HepG2 (cell line): ENCODE measurements around the gene GLOD4. TPM values are rescaled to one million over a fixed set of nuclear protein-coding genes. Genes with fewer than 3 reads are reported as not detected.

ENCODE experiments used
- ATAC-seq: fragments of 200-7000 bp; cut with Tn5 transposase; 3 replicates; pipeline ENCODE4 v1.9.1; 2020; ENCODE audit warnings: mild to moderate bottlenecking, moderate library complexity
- BruUV-seq: library from RNA; stranded (reverse); fragments of 400-500 nt; replicated peaks from 2 replicates; lab custom pipeline; 2021; lab: Mats Ljungman, UMichigan
- CTCF ChIA-PET: fragments of 300-600 bp; formaldehyde crosslinking; extraction: SDS; loops from one replicate; lab custom pipeline; 2021; ENCODE audit warnings: low total read pairs, inconsistent platforms, low intra/inter-chr PET ratio; lab: Yijun Ruan, JAX
- POLR2A ChIA-PET: fragments of 350-600 bp; sonication (Branson Sonifier 250); formaldehyde crosslinking; loops from one replicate; lab custom pipeline; 2020; ENCODE audit warnings: antibody characterized with exemption, inconsistent platforms; lab: Yijun Ruan, JAX
- DNase-seq: peaks from one replicate; pipeline ENCODE4 v3.0.0-alpha.2; 2015; ENCODE audit warnings: low spot score
- FAIRE-seq: peaks from 3 replicates; lab custom pipeline; 2011; peaks lifted over from hg19 to GRCh38; lab: Jason Lieb, UNC
- H2AFZ ChIP-seq: one replicate; pipeline ENCODE4 v1.6.1; 2011; ENCODE audit warnings: low read length, inconsistent platforms
- H3K27ac ChIP-seq: fragments of 300-600 bp; 3 replicates; pipeline ENCODE4 v1.8.0; 2011; ENCODE audit warnings: mixed run types, mild to moderate bottlenecking, mixed read lengths, low read length, inconsistent platforms; ENCODE audit not compliant: insufficient read depth; ENCODE audit errors: extremely low read length
- H3K27me3 ChIP-seq, 2 experiments: fragments of 200-600 bp in 1 of 2; 2 replicates in 1 of 2; 3 replicates in 1 of 2; pipeline versions ENCODE4 v1.6.0 to v1.8.0; 2011; ENCODE audit warnings: low read length in 2 of 2, mild to moderate bottlenecking in 2 of 2, moderate library complexity in 2 of 2, inconsistent platforms in 1 of 2; ENCODE audit not compliant: insufficient read depth in 2 of 2, control insufficient read depth in 1 of 2
- H3K36me3 ChIP-seq, 2 experiments: fragments of 200-600 bp in 1 of 2; replicated peaks in 1 of 2; 2 replicates in 1 of 2; 3 replicates in 1 of 2; pipeline versions ENCODE4 v1.5.1 to v1.8.0; 2011; ENCODE audit warnings: low read length in 2 of 2, inconsistent platforms in 1 of 2; ENCODE audit not compliant: insufficient read depth in 2 of 2, control insufficient read depth in 1 of 2
- H3K4me1 ChIP-seq: 2 replicates; pipeline ENCODE4 v1.5.1; 2012; ENCODE audit warnings: low read length, inconsistent platforms; ENCODE audit not compliant: insufficient read depth
- H3K4me2 ChIP-seq: 2 replicates; pipeline ENCODE4 v1.6.0; 2011; ENCODE audit warnings: low read depth, low read length, inconsistent platforms
- H3K4me3 ChIP-seq, 3 experiments: fragments of 200-600 bp in 1 of 3; sonication (generic), shearing (Covaris generic) in 1 of 3; replicated peaks in 1 of 3; 2 replicates each; pipeline ENCODE4 v1.5.1; 2011 to 2016; ENCODE audit warnings: low read length in 3 of 3, inconsistent platforms in 2 of 3, low read depth in 2 of 3, mild to moderate bottlenecking in 2 of 3, control low read depth in 1 of 3, mixed read lengths in 1 of 3; ENCODE audit not compliant: insufficient read depth in 1 of 3
- H3K79me2 ChIP-seq: one replicate; pipeline ENCODE4 v1.6.1; 2011; ENCODE audit warnings: low read length, inconsistent platforms; ENCODE audit not compliant: insufficient read depth
- H3K9ac ChIP-seq: 2 replicates; pipeline ENCODE4 v1.6.0; 2011; ENCODE audit warnings: mild to moderate bottlenecking, low read depth, low read length, inconsistent platforms; ENCODE audit not compliant: insufficient read depth
- H3K9me3 ChIP-seq: 2 replicates; pipeline ENCODE4 v1.5.1; 2012; ENCODE audit warnings: mild to moderate bottlenecking, low read length
- H4K20me1 ChIP-seq: 2 replicates; pipeline ENCODE4 v1.6.0; 2011; ENCODE audit warnings: inconsistent platforms, mild to moderate bottlenecking, low read length, moderate library complexity; ENCODE audit not compliant: insufficient read depth
- AGO2 ChIP-seq: fragments of 200-400 bp; formaldehyde crosslinking; optimal IDR thresholded peaks from 2 replicates; pipeline ENCODE3; 2017; ENCODE audit warnings: mild to moderate bottlenecking, low read depth, low read length, moderate library complexity
- FOXA1 ChIP-seq, 2 experiments: fragments of 450-650 bp in 1 of 2; sonication (generic) in 1 of 2; formaldehyde crosslinking in 1 of 2; IDR thresholded peaks; 2 replicates each; pipeline versions ENCODE4 v1.4.0 to v1.6.1; 2016 to 2020; ENCODE audit warnings: missing genetic modification reagents in 1 of 2
- PAF1 ChIP-seq: IDR thresholded peaks from 2 replicates; pipeline ENCODE4 v1.6.1; 2016; ENCODE audit warnings: missing genetic modification reagents, missing compliant biosample characterization
- POLR2A ChIP-seq, 2 experiments: IDR thresholded peaks; 2 replicates each; pipeline ENCODE4 v1.6.1; 2011; ENCODE audit warnings: low read depth in 2 of 2, low read length in 2 of 2, mild to moderate bottlenecking in 1 of 2, moderate library complexity in 1 of 2; ENCODE audit not compliant: insufficient read depth in 1 of 2
- POLR2AphosphoS2 ChIP-seq: IDR thresholded peaks from 2 replicates; pipeline ENCODE4 v1.6.1; 2011; ENCODE audit warnings: low read depth, low read length, improper control_type of control experiment
- POLR2G ChIP-seq: fragments of 200-400 bp; formaldehyde crosslinking; IDR thresholded peaks from 2 replicates; pipeline ENCODE4 v1.6.1; 2018; ENCODE audit warnings: mild to moderate bottlenecking, low read depth, low read length, moderate library complexity
- SRY ChIP-seq: sonication (generic); formaldehyde crosslinking; IDR thresholded peaks from 2 replicates; pipeline ENCODE4 v1.8.0; 2022; ENCODE audit warnings: mild to moderate bottlenecking, missing genetic modification reagents
- TGIF2 ChIP-seq: IDR thresholded peaks from 2 replicates; pipeline ENCODE4 v1.6.1; 2016; ENCODE audit warnings: control low read depth, missing compliant biosample characterization
- ZNF652 ChIP-seq: IDR thresholded peaks from 2 replicates; pipeline ENCODE4 v1.6.1; 2016; ENCODE audit warnings: low read depth, borderline replicate concordance
- WGBS: methylation state at CpG from one replicate; pipeline ENCODE4 v1.1.6; 2017; ENCODE audit warnings: low lambda C conversion rate; 5-methylcytosine and 5-hydroxymethylcytosine counted together
- in situ Hi-C: cut with HindIII; loops from 2 replicates; pipeline ENCODE4 v1.10.0; 2017; ENCODE audit warnings: low pct_unique_long_range_greater_than_20kb; ENCODE audit not compliant: extremely low pct_ligation_motif_present
- intact Hi-C: fragments of 100-400 bp; cut with micrococcal nuclease; formaldehyde crosslinking; loops from one replicate; pipeline ENCODE4 v1.10.0; 2022; ENCODE audit not compliant: unreplicated experiment
- polyA plus RNA-seq, 8 experiments: library from polyadenylated mRNA; depleted of rRNA in 3 of 8; stranded (reverse) in 7 of 8; unstranded in 1 of 8; fragments of >200 nt; fragmentation: Illumina TruSeq in 4 of 8; extraction: Trizol in 4 of 8; gene quantifications; 2 replicates each; pipeline versions ENCODE4 v1.2.1 to v1.2.3, GENCODE V29; 2011 to 2016; ENCODE audit warnings: low read depth in 4 of 8, missing spikeins in 1 of 8, mixed read lengths in 1 of 8; ENCODE audit not compliant: insufficient read depth in 1 of 8
- total RNA-seq, 5 experiments: library from RNA; depleted of rRNA; stranded (reverse); fragments of >200 nt; fragmentation: Illumina TruSeq; extraction: Trizol; gene quantifications; 2 replicates each; pipeline ENCODE4 v1.2.3, GENCODE V29; 2016; ENCODE audit warnings: low read depth in 1 of 5
- TF ChIP-seq, protein P1 (sequence below): sonication (generic); formaldehyde crosslinking; IDR thresholded peaks from 2 replicates; pipeline ENCODE4 v1.4.0; 2020; ENCODE audit warnings: missing genetic modification reagents
- TF ChIP-seq, protein P2 (sequence below): sonication (generic); formaldehyde crosslinking; IDR thresholded peaks from 2 replicates; pipeline ENCODE4 v1.8.0; 2022; ENCODE audit warnings: missing genetic modification reagents, mild to moderate bottlenecking, borderline replicate concordance

GLOD4 gene
- total and polyA plus RNA-seq, 2 of the 13 experiments (the other 11 are each of a cell fraction or from before 2014, with no cell fraction given) = 53.7 to 87.8 TPM

DNA sequence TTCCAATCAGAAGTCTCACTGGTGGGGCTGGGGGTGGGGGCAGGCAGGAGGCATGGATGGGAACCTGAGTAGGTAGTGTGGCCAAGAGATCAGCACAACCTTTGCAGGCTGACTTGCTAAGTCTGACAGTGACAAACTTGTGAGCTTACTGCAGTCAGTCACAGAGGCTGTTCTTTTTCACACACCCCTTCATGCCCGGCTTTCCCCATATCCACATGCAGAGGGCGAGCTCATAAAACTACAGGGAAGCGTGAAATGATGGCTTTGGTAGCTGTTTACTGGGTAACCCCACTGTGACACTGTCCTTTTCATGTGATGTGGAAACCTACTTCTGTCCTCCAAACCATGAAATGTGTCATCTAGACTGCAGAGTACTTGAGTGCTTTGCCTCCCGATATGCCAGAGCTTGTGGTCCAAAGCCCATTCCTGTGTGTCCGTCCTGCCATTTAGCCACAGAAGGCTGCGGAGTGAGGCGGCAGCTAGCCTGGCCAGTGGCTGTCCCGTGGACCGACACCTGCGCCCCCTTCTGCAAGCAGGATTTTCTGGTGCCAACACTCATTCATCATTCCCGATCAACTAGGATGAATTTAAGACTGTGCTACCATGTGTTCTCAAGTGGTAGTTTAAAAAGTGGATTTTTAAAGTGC lies 39.8 kb downstream of the GLOD4 start:
- CTCF ChIA-PET = no interaction called here
- peaks cover 6% of the 10 kb centered on the region for H3K79me2 ChIP-seq
- no peak overlapping the region for H3K4me2 ChIP-seq
- POLR2A ChIA-PET = no interaction called here
- TF ChIP-seq POLR2AphosphoS2 (no peak), PAF1 (CRISPR knock-in tag) (no peak; the same call in 1 of the 2 replicates), TGIF2 (CRISPR knock-in tag) (no peak), FOXA1 (IDR thresholded peaks at IDR 0.05) (no peak), FOXA1 (CRISPR knock-in tag; IDR thresholded peaks at IDR 0.05) (no peak), POLR2G (peak; percentile 49), SRY (CRISPR knock-in tag) (no peak), POLR2A (IDR thresholded peaks at IDR 0.05; ENCODE audit: insufficient read depth in 1 of 2, low read depth in 2 of 2, low read length in 2 of 2) (peak in 1 of 2 experiments; percentile 37; a peak in 1 of 4 replicates), ZNF652 (CRISPR knock-in tag) (no peak), AGO2 (peak; percentile 28)
- TF ChIP-seq, protein P1, sequence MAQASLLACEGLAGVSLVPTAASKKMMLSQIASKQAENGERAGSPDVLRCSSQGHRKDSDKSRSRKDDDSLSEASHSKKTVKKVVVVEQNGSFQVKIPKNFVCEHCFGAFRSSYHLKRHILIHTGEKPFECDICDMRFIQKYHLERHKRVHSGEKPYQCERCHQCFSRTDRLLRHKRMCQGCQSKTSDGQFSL = no peak
- TF ChIP-seq, protein P2, sequence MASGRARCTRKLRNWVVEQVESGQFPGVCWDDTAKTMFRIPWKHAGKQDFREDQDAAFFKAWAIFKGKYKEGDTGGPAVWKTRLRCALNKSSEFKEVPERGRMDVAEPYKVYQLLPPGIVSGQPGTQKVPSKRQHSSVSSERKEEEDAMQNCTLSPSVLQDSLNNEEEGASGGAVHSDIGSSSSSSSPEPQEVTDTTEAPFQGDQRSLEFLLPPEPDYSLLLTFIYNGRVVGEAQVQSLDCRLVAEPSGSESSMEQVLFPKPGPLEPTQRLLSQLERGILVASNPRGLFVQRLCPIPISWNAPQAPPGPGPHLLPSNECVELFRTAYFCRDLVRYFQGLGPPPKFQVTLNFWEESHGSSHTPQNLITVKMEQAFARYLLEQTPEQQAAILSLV = no peak
- H3K4me3 ChIP-seq = no peak overlapping the region
- no peaks in the 10 kb centered on the region for H3K9me3 ChIP-seq
- no TSS peak for BruUV-seq
- in situ Hi-C loops (no loop called here), intact Hi-C loops (no loop called here)
- H3K27ac ChIP-seq = no peak overlapping the region
- H2AFZ ChIP-seq = no peak overlapping the region
- FAIRE-seq (no peak), DNase-seq (no peak), ATAC-seq (no peak)
- H3K4me1 ChIP-seq = peaks cover 16% of the 10 kb centered on the region
- no peaks in the 10 kb centered on the region for H4K20me1 ChIP-seq
- WGBS = 94% methylated on average over 10 of the region's 11 CpGs
- H3K27me3 ChIP-seq = no peaks in the 10 kb centered on the region
- no peak overlapping the region for H3K9ac ChIP-seq
- peaks cover 30 to 76% of the 10 kb centered on the region in 2 experiments for H3K36me3 ChIP-seq
